Motor neuron (in vitro differentiated cells): ENCODE data around the gene EPHA4. TPM values are rescaled to one million over a fixed set of nuclear protein-coding genes. Genes with fewer than 3 reads are reported as not detected.

Experiments used
- ATAC-seq, 8 experiments: fragments of 200-7000 bp; cut with Tn5 transposase; replicated peaks in 6 of 8; 2 replicates each; pipeline ENCODE4 v1.8.0; 2021; ENCODE audit warnings: mild to moderate bottlenecking in 8 of 8, moderate library complexity in 8 of 8
- H3K27ac ChIP-seq, 2 donors: fragments of 250-450 bp; sonication (Bioruptor Pico); 2 replicates each; pipeline ENCODE4 v1.9.0; 2021; ENCODE audit warnings: antibody characterized with exemption in 2 of 2, mild to moderate bottlenecking in 2 of 2, moderate library complexity in 1 of 2
- H3K4me1 ChIP-seq, 2 donors: fragments of 250-450 bp; sonication (Bioruptor Pico); replicated peaks in 1 of 2; 2 replicates each; pipeline ENCODE4 v1.6.1; 2021; ENCODE audit warnings: antibody characterized with exemption in 2 of 2, mild to moderate bottlenecking in 2 of 2, moderate library complexity in 1 of 2
- H3K4me3 ChIP-seq, 5 donors: fragments of 250-450 bp; sonication (Bioruptor Pico); 2 replicates each; pipeline ENCODE4 v1.9.0; 2021; ENCODE audit warnings: antibody characterized with exemption in 5 of 5, mild to moderate bottlenecking in 5 of 5, moderate library complexity in 4 of 5
- WGBS, 10 experiments: fragments of 450-650 bp; shearing (Covaris generic); methylation state at CpG; one replicate each; pipeline ENCODE4 v1.0.0; 2022; 5-methylcytosine and 5-hydroxymethylcytosine counted together
- in situ Hi-C, 9 experiments: fragments of 400-800 bp; cut with MboI; loops; one replicate each; pipeline ENCODE4 v1.15.0; 2021; ENCODE audit warnings: low sequenced_read_pairs in 9 of 9, low pct_unique_long_range_greater_than_20kb in 2 of 9; ENCODE audit not compliant: unreplicated experiment in 9 of 9
- total RNA-seq, 8 experiments: library from RNA; unstranded; fragments of 300-600 nt; gene quantifications; 2 replicates each; pipeline versions ENCODE4 v1.2.3 to v1.2.4, GENCODE V29; 2022

Gene EPHA4
- total RNA-seq, 8 experiments from 2014 or later, result 14.0 to 39.8 (median 18.8) TPM

DNA sequence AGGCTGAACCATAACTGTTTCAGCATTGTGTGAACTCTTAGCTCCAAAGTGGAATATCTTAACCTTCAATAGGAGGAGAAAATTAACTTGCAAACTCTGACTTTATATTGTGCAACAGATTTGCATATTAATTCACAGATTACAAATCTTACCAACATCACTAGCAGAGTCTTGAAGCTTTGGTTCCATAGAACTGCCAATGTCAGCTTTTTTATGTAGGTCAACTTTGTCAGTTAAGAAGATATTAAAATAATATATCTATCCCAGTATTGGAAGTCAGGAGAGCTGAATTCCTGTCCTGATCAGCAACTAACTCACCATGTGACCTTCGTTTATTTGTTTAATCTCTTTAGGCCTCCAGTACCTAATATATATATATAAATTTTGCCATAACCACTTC, 121.8 kb downstream of the EPHA4 start:
- no peak for ATAC-seq
- Histone ChIP-seq H3K27ac (no peak overlapping the region), H3K4me1 (peaks cover 8 to 34% of the 10 kb centered on the region in 2 donors), H3K4me3 (no peak overlapping the region)
- WGBS, 10 experiments, result 89 to 100% (median 100%) methylated on average over 1 of the region's 1 CpG; no CpG with 5 or more reads in 2 of the 10 experiments
- in situ Hi-C loops, result no loop called here

DNA sequence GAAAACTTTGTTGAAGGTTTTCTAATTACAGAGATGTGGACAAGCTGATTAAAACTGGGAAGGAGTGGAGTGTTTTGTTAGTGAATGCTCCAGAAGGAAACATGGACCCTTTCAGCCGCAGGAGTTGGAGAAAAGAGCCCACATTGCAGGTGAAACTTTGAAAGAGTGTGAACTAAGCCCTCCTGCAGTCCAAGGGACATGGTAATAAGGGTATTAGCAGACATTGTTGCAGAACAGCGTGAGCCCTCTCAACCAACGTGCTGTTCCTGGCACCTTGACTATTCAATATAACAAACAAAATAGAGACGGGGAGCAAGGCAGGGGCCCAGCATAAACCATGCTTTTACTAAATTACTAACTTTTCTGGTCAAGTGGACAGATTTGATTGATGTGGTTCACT, 122.7 kb downstream of the EPHA4 start:
- peaks cover 8 to 34% of the 10 kb centered on the region in 2 donors for H3K4me1 ChIP-seq
- H3K4me3 ChIP-seq, result no peak overlapping the region
- in situ Hi-C loops, result no loop called here
- ATAC-seq, result no peak
- WGBS, 10 experiments, result 67 to 100% (median 82%) methylated on average over 1 to 3 of the region's 4 CpGs; no CpG with 5 or more reads in 1 of the 10 experiments
- H3K27ac ChIP-seq, result no peak overlapping the region

DNA sequence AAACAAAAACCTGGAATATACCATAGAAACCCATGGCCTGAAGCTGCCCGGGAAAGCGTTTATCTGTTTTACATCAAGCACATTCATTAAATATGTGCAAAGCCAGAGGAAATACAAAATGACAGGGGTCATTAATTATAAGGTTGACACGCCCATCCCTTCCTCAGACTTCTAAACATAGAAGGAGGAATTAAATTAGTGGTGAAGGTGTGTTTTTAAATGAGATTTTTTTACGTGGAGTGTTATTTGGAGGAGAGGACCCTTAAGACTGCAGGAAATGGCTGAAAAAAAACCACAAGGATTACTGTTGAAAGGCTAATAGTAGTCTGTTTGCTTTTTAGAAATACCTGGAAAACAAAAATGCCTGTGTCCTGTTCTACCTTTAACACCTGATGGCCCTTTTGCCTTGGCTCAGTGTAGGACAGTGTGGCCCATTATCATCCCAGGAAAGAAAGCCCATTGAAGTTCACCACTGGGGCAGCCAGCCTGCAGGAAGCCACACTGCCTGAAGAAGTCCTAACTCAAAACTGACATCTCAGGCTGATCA, 123.2 kb downstream of the EPHA4 start:
- in situ Hi-C loops, result no loop called here
- H3K4me1 ChIP-seq, result peaks cover 8 to 34% of the 10 kb centered on the region in 2 donors
- no peak overlapping the region for H3K4me3 ChIP-seq
- no peak overlapping the region for H3K27ac ChIP-seq
- ATAC-seq, result peak in 3 of 8 experiments; percentile 42 to 83 (median 50)
- 0 to 100% (median 72%) methylated on average over 1 to 4 of the region's 4 CpGs for WGBS, 10 experiments

DNA sequence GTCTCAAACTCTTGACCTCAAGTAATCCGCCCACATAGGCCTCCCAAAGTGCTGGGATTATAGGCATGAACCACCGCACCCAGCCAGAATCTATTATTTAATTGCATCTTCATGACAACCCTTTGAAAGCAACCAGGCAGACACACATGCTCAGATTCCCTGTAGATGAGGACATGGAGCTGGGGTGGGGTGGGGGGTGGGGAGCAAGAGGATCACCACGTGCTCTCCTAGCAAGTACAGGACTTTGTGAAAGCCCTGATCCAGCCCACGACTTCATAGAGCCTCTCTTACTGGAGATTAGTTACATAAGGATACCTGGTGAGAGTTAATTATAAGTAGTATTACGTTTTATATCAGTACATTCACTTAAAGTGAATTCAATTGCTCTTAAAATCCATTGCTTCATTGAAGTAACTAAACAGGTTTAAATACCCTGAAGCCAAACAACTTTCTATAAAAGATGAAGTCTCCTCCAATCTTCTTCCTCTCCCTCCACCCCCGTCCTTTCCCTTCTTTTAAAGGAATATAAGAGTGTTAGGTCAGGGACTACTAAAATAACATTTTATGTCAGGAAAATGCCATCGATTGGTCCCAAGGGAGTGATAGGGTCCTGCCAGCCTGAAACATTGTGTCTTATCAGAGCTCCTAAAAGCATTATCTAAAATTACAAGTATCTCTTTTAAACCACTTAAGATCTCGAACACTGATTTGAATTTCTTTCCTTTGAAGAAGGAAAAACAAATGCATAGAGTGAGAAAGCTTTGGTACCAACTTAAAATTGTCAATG, 123.9 kb downstream of the EPHA4 start:
- peak in 3 of 8 experiments; percentile 10 to 52 (median 22) for ATAC-seq
- Histone ChIP-seq H3K27ac (no peak overlapping the region), H3K4me3 (no peak overlapping the region), H3K4me1 (peaks cover 8 to 32% of the 10 kb centered on the region in 2 donors)
- 52 to 100% (median 87%) methylated on average over 2 to 7 of the region's 8 CpGs for WGBS, 10 experiments
- in situ Hi-C loops, result no loop called here

DNA sequence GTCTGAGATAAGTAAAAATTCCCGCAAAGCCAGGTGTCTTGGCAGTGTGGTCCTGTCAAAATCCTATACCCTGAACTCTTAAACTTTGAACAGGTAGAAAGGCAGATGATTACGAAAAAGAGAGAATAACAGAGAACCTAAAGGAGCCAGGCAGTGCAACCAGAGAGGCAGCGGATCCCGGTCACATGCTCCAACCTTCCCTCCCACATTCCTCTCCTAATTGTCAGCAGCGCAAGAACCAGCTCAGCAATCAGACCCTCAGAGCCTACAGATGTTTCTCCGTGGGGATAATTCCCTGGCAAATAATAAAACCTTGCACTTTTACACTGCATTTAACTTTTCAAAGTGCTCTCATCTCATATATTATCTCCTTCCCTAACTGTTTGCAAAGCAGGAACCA, 124.8 kb downstream of the EPHA4 start:
- no peak overlapping the region for H3K27ac ChIP-seq
- no peak overlapping the region for H3K4me3 ChIP-seq
- H3K4me1 ChIP-seq, result peaks cover 14 to 31% of the 10 kb centered on the region in 2 donors
- 61 to 100% (median 79%) methylated on average over 1 to 6 of the region's 6 CpGs; no CpG with 5 or more reads in 2 of the 10 experiments for WGBS, 10 experiments
- no peak for ATAC-seq
- in situ Hi-C loops, result no loop called here

DNA sequence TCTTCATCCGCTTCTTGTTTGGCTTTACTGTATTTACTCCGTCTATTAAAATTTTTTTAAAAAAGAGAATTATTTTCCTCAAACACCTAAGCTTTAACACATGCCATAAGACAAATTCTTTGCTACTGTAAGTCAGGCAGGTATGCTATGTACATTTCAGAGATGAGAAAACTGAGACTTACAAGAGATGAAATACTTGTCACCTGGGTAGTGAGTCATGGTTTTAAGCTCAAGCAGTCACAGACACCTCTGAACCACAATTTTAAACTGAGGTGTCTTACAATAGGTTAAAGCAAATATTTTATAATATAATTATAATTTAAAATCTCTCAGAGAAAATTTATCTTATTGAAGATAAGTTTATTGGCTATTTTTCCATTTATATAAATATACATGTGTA, 126.0 kb downstream of the EPHA4 start:
- ATAC-seq, result no peak
- 89 to 100% (median 100%) methylated on average over 2 of the region's 2 CpGs for WGBS, 10 experiments
- no peak overlapping the region for H3K4me3 ChIP-seq
- H3K4me1 ChIP-seq, result peaks cover 14 to 22% of the 10 kb centered on the region in 2 donors
- no peak overlapping the region for H3K27ac ChIP-seq
- in situ Hi-C loops, result no loop called here

DNA sequence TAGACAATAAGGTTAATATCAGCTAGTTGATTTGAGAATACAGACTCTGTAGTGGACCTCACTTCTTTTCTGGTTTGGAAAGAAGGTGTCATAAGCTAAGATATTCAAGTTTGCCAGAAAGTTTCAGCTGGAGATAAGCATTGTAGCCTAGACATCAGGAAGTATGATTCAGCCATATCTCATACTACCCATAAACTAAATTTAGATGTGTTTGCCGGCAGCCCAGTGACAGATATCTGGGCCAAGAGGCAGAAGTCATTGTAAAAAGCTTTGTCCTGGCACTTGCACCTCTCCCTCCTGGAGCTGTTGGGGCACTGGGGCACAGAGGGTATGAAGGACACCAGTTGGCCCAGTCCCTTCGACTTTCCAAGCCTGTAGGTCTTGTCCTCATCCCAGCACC, 128.0 kb downstream of the EPHA4 start:
- Histone ChIP-seq H3K4me1 (peaks cover 21 to 28% of the 10 kb centered on the region in 2 donors), H3K4me3 (no peak overlapping the region), H3K27ac (no peak overlapping the region)
- 0 to 100% (median 73%) methylated on average over 1 to 2 of the region's 2 CpGs; no CpG with 5 or more reads in 1 of the 10 experiments for WGBS, 10 experiments
- in situ Hi-C loops, result no loop called here
- ATAC-seq, result peak in 2 of 8 experiments; percentile 63 to 86

DNA sequence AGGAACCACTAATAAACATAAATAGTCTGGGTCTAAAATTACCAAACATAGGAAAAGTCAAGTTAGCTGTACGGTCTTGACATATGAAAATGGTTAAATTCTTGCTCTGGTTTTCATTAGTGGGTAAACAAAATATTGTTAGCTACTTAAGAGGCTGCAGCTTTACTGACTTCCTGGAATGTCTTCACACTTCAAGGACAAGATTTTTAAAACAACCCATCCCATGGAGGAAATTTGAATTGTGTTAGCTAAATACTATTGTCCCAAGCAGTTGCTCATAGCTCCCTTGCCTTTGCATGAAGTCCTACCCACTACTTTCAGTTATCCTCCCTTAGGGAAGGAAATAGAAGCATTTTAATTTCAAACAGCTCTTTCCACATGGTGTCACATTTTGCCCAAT, 128.5 kb downstream of the EPHA4 start:
- in situ Hi-C loops, result no loop called here
- Histone ChIP-seq H3K27ac (no peak overlapping the region), H3K4me3 (no peak overlapping the region), H3K4me1 (peaks cover 16 to 24% of the 10 kb centered on the region in 2 donors)
- WGBS, 10 experiments, result 0 to 100% (median 89%) methylated on average over 1 of the region's 1 CpG; no CpG with 5 or more reads in 1 of the 10 experiments
- peak in 2 of 8 experiments; percentile 72 to 77 for ATAC-seq

DNA sequence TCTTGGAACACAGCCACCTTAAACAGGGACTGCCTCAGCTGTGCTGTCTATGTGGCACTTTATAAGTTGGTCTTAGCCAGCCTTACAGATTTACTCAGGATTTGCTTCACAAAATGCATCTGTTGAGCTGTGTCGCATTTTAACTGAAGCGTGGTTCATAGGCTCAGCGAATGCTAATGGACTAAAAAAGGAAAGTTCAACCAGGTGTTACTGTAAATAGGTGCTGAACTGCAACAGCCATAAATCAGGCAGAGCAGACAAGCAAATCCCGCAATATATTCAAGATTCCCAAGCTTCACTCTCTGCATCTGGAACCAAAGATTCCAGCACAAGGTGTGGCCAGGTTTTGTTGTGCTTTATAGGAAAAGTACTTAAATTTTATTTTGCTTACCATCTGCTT, 130.0 kb downstream of the EPHA4 start:
- H3K4me1 ChIP-seq, result peaks cover 16 to 22% of the 10 kb centered on the region in 2 donors
- WGBS, 10 experiments, result 80 to 100% (median 93%) methylated on average over 2 to 4 of the region's 4 CpGs
- H3K27ac ChIP-seq, result no peak overlapping the region
- in situ Hi-C loops, result no loop called here
- ATAC-seq, result peak in 1 of 8 experiments; percentile 72
- no peak overlapping the region for H3K4me3 ChIP-seq

DNA sequence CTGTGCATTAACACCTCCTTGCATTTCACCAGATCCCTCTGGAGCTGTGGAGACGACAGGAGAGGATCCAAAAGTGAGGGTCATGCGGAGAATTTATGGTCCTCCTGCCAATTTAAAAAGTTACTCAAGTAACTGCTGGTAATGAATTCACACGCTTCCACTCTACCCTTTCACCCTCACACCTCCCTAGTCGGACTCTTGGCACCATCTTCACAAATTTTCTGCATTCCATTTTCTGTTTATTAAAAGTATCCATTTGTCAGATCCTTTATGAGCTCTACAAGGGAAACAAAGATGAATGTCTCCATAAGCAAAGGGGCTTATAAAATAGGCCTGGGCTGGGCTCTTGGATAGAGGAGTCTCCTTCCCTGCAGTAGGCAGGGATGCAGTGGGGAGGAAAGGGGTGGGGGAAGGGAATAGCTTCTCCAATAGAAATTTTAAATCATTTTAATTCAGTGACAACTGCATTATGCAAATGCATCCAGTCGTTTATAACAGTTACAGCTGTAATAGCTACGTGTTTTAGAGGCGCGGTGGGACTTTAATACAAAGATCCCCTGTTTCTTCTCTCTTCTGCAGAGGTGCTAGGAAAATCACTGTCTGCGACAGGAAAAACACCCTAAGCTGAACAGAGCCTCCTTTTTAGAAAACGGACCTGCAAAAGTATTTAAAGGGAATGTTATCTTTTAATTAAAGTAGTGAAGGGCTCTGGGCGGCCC, 132.2 kb downstream of the EPHA4 start:
- in situ Hi-C loops, result no loop called here
- Histone ChIP-seq H3K4me3 (no peak overlapping the region), H3K27ac (no peak overlapping the region), H3K4me1 (peaks cover 20 to 44% of the 10 kb centered on the region in 2 donors)
- 23 to 90% (median 76%) methylated on average over 2 to 11 of the region's 11 CpGs for WGBS, 10 experiments
- peak in 5 of 8 experiments; percentile 31 to 80 (median 44) for ATAC-seq

DNA sequence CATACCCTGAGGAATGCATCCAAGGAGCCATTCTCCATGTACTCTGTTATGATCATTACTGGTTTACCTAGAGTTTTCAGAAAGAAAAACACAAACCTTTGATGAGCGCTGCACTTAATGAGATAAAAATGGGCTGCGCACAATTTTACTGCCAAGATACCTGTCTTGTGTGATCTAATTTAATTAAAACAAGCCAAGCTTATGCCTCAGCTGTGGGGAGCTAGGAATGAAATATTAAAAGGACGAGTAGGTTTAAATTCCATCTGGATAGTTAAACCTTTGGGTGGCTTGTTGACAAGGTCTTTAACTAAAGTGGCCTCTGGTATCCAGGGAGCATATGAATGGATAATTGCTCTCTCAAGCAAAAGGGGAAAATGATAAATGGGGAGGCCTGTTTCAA, 135.0 kb downstream of the EPHA4 start:
- in situ Hi-C loops, result no loop called here
- no peak overlapping the region for H3K4me3 ChIP-seq
- no peak overlapping the region for H3K27ac ChIP-seq
- H3K4me1 ChIP-seq, result peaks cover 15 to 52% of the 10 kb centered on the region in 2 donors
- 40 to 94% (median 76%) methylated on average over 2 to 3 of the region's 3 CpGs for WGBS, 10 experiments
- ATAC-seq, result peak in 3 of 8 experiments; percentile 18 to 23 (median 22)

DNA sequence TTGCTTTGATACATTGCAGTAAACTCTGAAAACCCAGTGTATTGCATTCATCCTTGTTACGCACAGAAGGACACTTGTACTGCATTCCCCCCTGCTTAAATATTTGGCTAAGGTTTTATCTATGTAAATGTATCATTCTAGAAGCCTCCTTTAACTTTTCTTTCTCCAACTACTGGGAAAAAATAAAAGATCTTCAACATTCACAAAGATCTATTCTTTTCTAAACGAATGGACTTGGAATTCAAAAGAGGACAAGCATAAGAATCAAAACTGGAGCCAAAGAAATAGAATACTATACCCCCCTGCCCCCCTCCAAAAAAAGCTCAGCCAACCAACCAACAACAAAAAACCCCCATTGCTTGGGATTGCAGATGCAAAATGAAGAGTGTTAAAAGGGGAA, 136.9 kb downstream of the EPHA4 start:
- no peak for ATAC-seq
- Histone ChIP-seq H3K27ac (no peak overlapping the region), H3K4me3 (no peak overlapping the region), H3K4me1 (peaks cover 12 to 51% of the 10 kb centered on the region in 2 donors)
- WGBS, 10 experiments, result 22 to 94% (median 55%) methylated on average over 1 to 2 of the region's 2 CpGs; no CpG with 5 or more reads in 2 of the 10 experiments
- in situ Hi-C loops, result no loop called here

DNA sequence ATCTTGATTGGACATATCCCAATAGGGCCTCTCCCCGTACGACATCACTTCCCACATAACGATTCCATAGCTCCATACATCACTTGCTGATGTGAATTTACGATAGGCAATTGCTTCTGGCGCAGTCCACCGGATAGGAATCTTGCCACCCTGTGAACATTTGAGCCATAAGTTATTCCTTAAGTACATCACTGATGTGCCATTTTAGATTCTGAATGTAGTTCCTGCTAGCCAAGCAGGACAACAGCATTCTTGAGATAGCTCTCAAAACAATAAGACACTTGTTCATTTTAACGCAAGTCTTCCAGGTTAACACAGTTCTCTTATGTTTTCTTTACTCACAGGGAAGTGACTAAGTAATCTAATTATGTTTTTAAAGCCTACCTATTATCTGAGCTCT, 138.0 kb downstream of the EPHA4 start:
- Histone ChIP-seq H3K27ac (no peak overlapping the region), H3K4me3 (no peak overlapping the region), H3K4me1 (peaks cover 8 to 46% of the 10 kb centered on the region in 2 donors)
- in situ Hi-C loops, result no loop called here
- WGBS, 10 experiments, result 0 to 100% (median 90%) methylated on average over 1 to 7 of the region's 7 CpGs; no CpG with 5 or more reads in 1 of the 10 experiments
- ATAC-seq, result peak in 1 of 8 experiments; percentile 19
